ENCODE measurements around the gene TYMP.

Gene TYMP

GRCh38 chr22:50504369-50505211, 25.2 kb downstream of the TYMP start:
- no peak for DNase-seq

GRCh38 chr22:50503475-50504145, 26.2 kb downstream of the TYMP start:
- no peak for DNase-seq

GRCh38 chr22:50502628-50503474, 27.0 kb downstream of the TYMP start:
- DNase-seq: no peak

GRCh38 chr22:50502096-50502495, 27.7 kb downstream of the TYMP start:
- DNase-seq: no peak

GRCh38 chr22:50500452-50500851, 29.4 kb downstream of the TYMP start:
- DNase-seq: no peak

GRCh38 chr22:50498322-50498890, 31.4 kb downstream of the TYMP start:
- peak; percentile 53 for DNase-seq

- no peak for DNase-seq
These were observed 32.7 kb downstream of the TYMP start for GRCh38 chr22:50497093-50497492.

GRCh38 chr22:50490531-50491308, 39.1 kb downstream of the TYMP start:
- no peak for DNase-seq

GRCh38 chr22:50489363-50490243, 40.2 kb downstream of the TYMP start:
- no peak for DNase-seq

- DNase-seq: no peak
These were observed 40.9 kb downstream of the TYMP start for GRCh38 chr22:50488886-50489285.

GRCh38 chr22:50488006-50488677, 41.7 kb downstream of the TYMP start:
- no peak for DNase-seq

GRCh38 chr22:50487290-50488005, 42.4 kb downstream of the TYMP start:
- no peak for DNase-seq

GRCh38 chr22:50486561-50487289, 43.1 kb downstream of the TYMP start, which contains the start of gene MIOX:
MIOX (plus strand) TSS chr22:50486859; CDS start chr22:50486898, 39 bp downstream.
- no peak for DNase-seq

GRCh38 chr22:50485221-50486131, 44.3 kb downstream of the TYMP start:
- DNase-seq: no peak

GRCh38 chr22:50483977-50484853, 45.6 kb downstream of the TYMP start:
- DNase-seq: no peak

GRCh38 chr22:50483556-50483955, 46.3 kb downstream of the TYMP start:
- DNase-seq: no peak

All from right kidney (tissue), 1 donor.